GM12873 (cell line): ENCODE results near the gene NAIF1.

Experiments used
- CTCF ChIP-seq: IDR thresholded peaks from 2 replicates; pipeline ENCODE4 v1.5.1; 2012; ENCODE audit warnings: low read depth, mild to moderate bottlenecking, moderate library complexity, low read length, control low read depth; ENCODE audit not compliant: insufficient read depth; ENCODE audit errors: missing control alignments

Gene NAIF1

GRCh38 chr9:128087262-128087661 lies 20.1 kb upstream of the NAIF1 start:
- TF ChIP-seq CTCF: no peak

GRCh38 chr9:128085943-128086342 lies 18.8 kb upstream of the NAIF1 start:
- no peak for TF ChIP-seq CTCF

GRCh38 chr9:128084746-128085145 lies 17.6 kb upstream of the NAIF1 start:
- TF ChIP-seq CTCF: no peak

- TF ChIP-seq CTCF: no peak
Observed at GRCh38 chr9:128082151-128082550, 15.0 kb upstream of the NAIF1 start.

- no peak for TF ChIP-seq CTCF
Observed at GRCh38 chr9:128081056-128081455, 13.9 kb upstream of the NAIF1 start.

- no peak for TF ChIP-seq CTCF
Observed at GRCh38 chr9:128080206-128080605, 13.1 kb upstream of the NAIF1 start.

GRCh38 chr9:128078504-128079434 lies 11.6 kb upstream of the NAIF1 start:
- no peak for TF ChIP-seq CTCF
